ENCODE measurements around the gene RDH13. TPM values are rescaled to one million over a fixed set of nuclear protein-coding genes. Genes with fewer than 3 reads are reported as not detected.

Gene RDH13
- total RNA-seq, 1 experiment from 2014 or later = 43.3 TPM

DNA sequence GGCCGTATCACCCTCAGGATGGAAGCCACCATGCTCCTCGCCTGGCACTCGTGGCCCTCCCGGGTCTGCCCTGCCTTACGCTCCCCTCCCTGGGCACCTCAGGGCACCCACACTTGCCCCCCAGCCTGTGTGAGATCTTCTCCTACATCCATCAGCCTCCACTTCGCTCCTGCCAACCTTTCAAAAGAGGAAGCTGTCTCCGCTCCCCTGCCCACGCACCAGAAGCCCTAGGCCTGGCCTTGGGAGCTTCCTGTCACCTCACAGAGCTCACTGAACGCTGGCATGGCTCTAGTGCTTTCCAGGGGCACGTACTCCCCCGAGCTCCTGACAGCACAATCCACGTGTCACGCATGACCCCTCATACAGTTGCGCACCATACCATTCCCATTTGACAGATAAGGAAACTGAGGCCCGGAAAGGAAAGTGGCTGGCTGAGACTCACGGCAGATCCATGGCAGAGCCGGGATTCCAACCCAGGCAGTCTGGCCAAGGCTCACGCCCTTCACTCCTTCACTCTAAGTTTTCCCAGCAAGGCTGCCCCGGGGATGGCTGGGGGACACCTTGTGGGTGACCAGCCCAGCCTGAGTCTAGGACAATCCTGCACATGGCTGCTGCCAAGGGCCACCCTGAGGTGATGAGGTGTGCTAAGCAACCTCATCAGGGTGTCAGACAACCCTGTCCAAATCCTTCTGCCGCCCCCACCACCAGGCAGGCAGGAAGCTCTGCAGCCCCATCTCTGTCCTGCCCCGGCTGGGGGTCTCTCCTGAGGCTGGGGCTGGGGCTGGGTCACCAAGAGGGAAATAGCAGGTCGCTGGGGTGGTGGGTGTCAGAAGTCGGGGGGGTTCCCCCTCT lies 35.1 kb upstream of the RDH13 start:
- Mint-ChIP-seq H3K4me3 (ENCODE audit: unreplicated experiment) (no peak overlapping the region), H3K4me1 (ENCODE audit: low read depth, unreplicated experiment) (no peaks in the 10 kb centered on the region), H3K36me3 (ENCODE audit: insufficient read depth, unreplicated experiment) (peaks cover 22% of the 10 kb centered on the region), H3K9me3 (ENCODE audit: unreplicated experiment) (no peaks in the 10 kb centered on the region), H3K27me3 (ENCODE audit: insufficient read depth, unreplicated experiment) (no peaks in the 10 kb centered on the region), H3K27ac (ENCODE audit: unreplicated experiment) (no peak overlapping the region)
- DNase-seq = no peak
- intact Hi-C loops (cut with micrococcal nuclease; ENCODE audit: unreplicated experiment) = no loop called here
- no peak overlapping the region for H3K4me3 ChIP-seq (ENCODE audit: low read depth, low read length)
- H3K4me1 ChIP-seq = no peaks in the 10 kb centered on the region
- TF ChIP-seq CTCF (IDR thresholded peaks at IDR 0.05; ENCODE audit: insufficient read depth in 1 of 2, low read depth in 1 of 2, low read length in 1 of 2, severe bottlenecking in 1 of 2, unreplicated experiment in 1 of 2) = no peak
- peaks cover 4% of the 10 kb centered on the region; the same call in 1 of the 2 replicates for H3K9me3 ChIP-seq
- no TSS peak for BruUV-seq (replicated peaks)
- peaks cover 1% of the 10 kb centered on the region; the same call in 1 of the 2 replicates for H3K36me3 ChIP-seq (ENCODE audit: control insufficient read depth, insufficient read depth, low read length)
- no peaks in the 10 kb centered on the region for H3K27me3 ChIP-seq (replicated peaks; ENCODE audit: control insufficient read depth, insufficient read depth, low read length)
- ChIA-PET CTCF (no interaction called here), POLR2A (no interaction called here)

GRCh38 chr19:55096061-55096701 lies 33.2 kb upstream of the RDH13 start:
- intact Hi-C loops (cut with micrococcal nuclease; ENCODE audit: unreplicated experiment) = no loop called here
- no peaks in the 10 kb centered on the region for H3K4me1 ChIP-seq
- peaks cover 3% of the 10 kb centered on the region for H3K36me3 ChIP-seq (ENCODE audit: control insufficient read depth, insufficient read depth, low read length)
- no peak for TF ChIP-seq CTCF (IDR thresholded peaks at IDR 0.05; ENCODE audit: insufficient read depth in 1 of 2, low read depth in 1 of 2, low read length in 1 of 2, severe bottlenecking in 1 of 2, unreplicated experiment in 1 of 2)
- Mint-ChIP-seq H3K9me3 (ENCODE audit: unreplicated experiment) (no peaks in the 10 kb centered on the region), H3K4me1 (ENCODE audit: low read depth, unreplicated experiment) (no peaks in the 10 kb centered on the region), H3K27me3 (ENCODE audit: insufficient read depth, unreplicated experiment) (no peaks in the 10 kb centered on the region), H3K36me3 (ENCODE audit: insufficient read depth, unreplicated experiment) (peaks cover 31% of the 10 kb centered on the region), H3K4me3 (ENCODE audit: unreplicated experiment) (no peak overlapping the region), H3K27ac (ENCODE audit: unreplicated experiment) (no peak overlapping the region)
- no peaks in the 10 kb centered on the region for H3K9me3 ChIP-seq
- DNase-seq = no peak
- BruUV-seq (replicated peaks) = no TSS peak
- no peak overlapping the region for H3K4me3 ChIP-seq (ENCODE audit: low read depth, low read length)
- no peaks in the 10 kb centered on the region for H3K27me3 ChIP-seq (replicated peaks; ENCODE audit: control insufficient read depth, insufficient read depth, low read length)
- ChIA-PET CTCF (interaction anchor here (0.6 kb wide), 2 partner anchors 65 to 326 kb away, joined by 3 read pairs; no protein-coding TSS in a partner anchor), POLR2A (interaction anchor here (0.6 kb wide), 1 partner anchor 35 kb away, joined by 5 read pairs; no protein-coding TSS in a partner anchor)

GRCh38 chr19:55095260-55096060 lies 32.5 kb upstream of the RDH13 start:
- Mint-ChIP-seq H3K27me3 (ENCODE audit: insufficient read depth, unreplicated experiment) (no peaks in the 10 kb centered on the region), H3K9me3 (ENCODE audit: unreplicated experiment) (no peaks in the 10 kb centered on the region), H3K27ac (ENCODE audit: unreplicated experiment) (no peak overlapping the region), H3K36me3 (ENCODE audit: insufficient read depth, unreplicated experiment) (peaks cover 38% of the 10 kb centered on the region), H3K4me3 (ENCODE audit: unreplicated experiment) (no peak overlapping the region), H3K4me1 (ENCODE audit: low read depth, unreplicated experiment) (no peaks in the 10 kb centered on the region)
- DNase-seq = no peak
- Histone ChIP-seq H3K9me3 (no peaks in the 10 kb centered on the region), H3K36me3 (ENCODE audit: control insufficient read depth, insufficient read depth, low read length) (peaks cover 3% of the 10 kb centered on the region), H3K4me3 (ENCODE audit: low read depth, low read length) (no peak overlapping the region), H3K4me1 (no peaks in the 10 kb centered on the region), H3K27me3 (replicated peaks; ENCODE audit: control insufficient read depth, insufficient read depth, low read length) (no peaks in the 10 kb centered on the region)
- BruUV-seq (replicated peaks) = no TSS peak
- intact Hi-C loops (cut with micrococcal nuclease; ENCODE audit: unreplicated experiment) = no loop called here
- CTCF ChIA-PET = interaction anchor here (0.6 kb wide), 1 partner anchor 326 kb away, joined by 3 read pairs; no protein-coding TSS in a partner anchor
- POLR2A ChIA-PET = interaction anchor here (0.6 kb wide), 1 partner anchor 31 kb away, joined by 4 read pairs; no protein-coding TSS in a partner anchor
- TF ChIP-seq CTCF (IDR thresholded peaks at IDR 0.05; ENCODE audit: insufficient read depth in 1 of 2, low read depth in 1 of 2, low read length in 1 of 2, severe bottlenecking in 1 of 2, unreplicated experiment in 1 of 2) = no peak

All from Caco-2 (cell line).